T follicular helper cell (primary cell): ENCODE measurements around the gene SFXN5.

Source experiments
- DNase-seq: peaks from one replicate; pipeline ENCODE4 v3.0.0-alpha.2; 2020; ENCODE audit warnings: low read depth

Gene SFXN5

DNA sequence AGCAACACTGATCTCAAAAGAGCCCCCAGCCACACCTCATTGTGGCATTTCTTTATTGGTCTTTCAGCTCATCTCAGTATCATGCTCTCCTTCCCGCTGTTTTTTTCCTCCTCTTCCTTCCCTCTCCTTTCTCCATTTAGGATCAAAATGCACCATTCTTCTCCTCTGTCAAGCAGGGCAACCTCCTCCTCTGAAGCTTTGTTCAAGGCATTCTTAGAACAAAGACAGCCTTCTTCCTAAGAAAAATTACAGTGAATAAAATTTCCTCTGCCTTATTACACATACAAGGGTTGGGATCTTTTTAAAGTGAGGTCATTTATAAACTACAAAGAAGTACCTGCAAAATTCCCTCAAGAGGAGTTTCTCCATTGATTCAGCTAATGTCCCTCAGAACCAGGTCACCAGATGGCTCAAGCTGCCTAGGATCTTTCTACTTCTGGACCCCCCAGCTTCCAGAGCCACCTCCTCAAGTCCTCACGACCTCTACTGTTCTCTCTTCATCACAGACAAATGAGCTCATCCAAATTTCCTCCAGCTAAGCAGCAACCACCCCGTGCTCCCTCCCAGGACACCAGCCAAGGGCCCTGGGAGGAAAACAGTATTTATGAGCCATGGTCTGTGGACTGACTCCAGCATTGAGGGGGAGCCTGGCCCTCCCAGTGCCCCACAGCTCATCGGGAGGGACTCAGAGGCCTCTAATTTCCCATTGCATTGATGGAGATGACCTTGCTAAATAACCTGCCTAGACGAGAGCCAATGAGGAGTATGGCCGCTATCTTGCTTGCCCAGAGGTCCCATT is 18.0 kb downstream of the SFXN5 start:
- DNase-seq, result no peak

DNA sequence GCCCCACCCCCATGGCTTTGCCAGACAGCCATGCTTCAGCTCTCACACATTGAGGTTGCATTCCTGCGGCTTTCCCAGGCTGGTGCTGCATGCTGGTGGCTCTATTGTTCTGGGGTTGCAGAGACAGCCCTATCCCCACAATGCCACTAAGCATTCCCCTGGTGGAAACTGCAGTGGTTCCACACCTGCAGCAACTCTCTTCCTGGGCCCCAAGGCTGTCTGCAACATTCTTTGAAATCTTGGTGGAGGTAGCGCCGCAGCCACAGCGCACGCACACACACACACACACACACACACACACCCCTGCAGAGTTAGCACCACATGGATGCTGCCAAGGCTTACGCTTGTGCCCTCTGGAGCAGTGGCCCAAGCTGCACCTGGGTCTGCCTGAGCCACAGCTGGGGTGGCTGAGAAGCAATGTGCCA is 21.4 kb downstream of the SFXN5 start:
- DNase-seq, result no peak

DNA sequence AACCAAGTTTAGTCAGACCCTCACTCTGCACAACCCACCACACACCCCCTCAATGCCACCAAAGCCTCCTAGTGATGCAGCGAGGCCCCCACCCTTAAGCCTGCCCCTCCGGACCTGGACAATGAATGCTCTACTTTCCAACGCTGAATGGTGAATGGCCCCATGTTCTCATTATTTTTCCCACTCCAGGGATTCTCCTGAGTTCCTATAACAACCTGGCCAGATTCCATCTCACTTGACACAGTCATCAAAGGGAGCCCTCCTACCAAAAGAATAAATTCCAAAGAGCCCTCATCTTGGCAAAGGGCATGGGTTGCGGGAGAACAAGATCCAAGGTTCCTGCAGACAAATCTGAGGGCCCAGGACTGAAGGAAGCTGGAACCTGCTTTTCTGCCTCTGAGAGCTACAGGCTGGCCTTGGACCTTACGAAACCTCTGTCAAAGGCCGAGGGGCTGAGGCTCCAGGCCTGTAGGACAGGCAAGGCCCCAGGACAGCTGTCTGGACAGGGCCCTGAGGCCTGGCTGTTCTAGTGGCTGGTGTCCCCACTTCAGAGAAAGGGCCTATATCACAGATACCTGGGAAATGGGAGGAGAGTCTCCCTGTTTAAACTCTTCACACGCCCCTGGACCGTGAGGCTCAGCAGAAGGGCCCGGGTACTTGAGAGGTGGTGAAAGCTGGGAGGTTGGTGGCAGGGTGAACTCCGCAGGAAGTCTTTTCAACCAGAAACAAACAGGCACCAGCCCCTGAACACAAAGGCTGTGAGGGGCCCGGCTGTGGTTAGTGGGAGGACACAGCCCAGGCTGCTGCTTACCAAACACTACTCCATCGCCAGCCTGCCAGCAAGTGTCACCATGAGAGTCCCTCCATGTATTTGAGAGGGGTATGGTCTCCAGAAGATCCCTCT is 27.3 kb downstream of the SFXN5 start:
- DNase-seq, result no peak

GRCh38 chr2:73043276-73043675 is 28.2 kb downstream of the SFXN5 start:
- no peak for DNase-seq

- no peak for DNase-seq
These were observed 33.4 kb downstream of the SFXN5 start for GRCh38 chr2:73037947-73038585.

- DNase-seq, result no peak
These were observed 34.7 kb downstream of the SFXN5 start for GRCh38 chr2:73036766-73037165.

- DNase-seq, result no peak
These were observed 35.4 kb downstream of the SFXN5 start for GRCh38 chr2:73035899-73036711.

DNA sequence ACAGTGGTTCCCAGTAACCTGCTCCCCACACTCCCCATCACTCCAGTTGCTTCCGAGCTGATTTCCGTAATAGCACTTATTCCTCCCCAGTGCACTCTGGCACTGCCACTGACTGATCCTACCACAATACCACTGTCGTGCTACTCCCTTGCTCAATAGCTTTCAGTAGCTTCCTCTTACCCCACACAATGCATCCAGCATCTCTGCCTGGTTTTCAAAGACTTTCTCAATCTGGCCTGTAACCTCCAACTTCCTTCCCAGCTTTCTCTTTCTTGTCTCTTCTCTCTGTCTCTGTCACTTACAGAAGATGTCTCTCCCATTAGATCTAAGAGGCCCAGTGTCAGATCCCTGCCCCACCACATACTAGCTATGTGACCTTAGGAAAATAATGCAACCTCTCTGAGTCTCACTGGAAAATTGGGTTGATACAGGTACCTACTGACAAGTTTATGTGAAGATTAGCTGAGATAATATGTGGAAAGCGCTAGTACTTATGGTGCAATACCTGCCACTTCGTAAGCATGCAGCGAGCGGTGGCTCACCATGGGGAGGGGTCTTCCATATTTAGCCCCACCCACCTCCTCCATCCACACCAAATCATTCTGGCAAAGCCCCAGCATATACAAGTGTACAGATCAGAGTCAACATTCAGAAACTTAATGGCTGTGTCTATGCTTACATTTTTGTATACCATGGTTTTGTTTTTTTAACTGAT is 36.7 kb downstream of the SFXN5 start:
- no peak for DNase-seq

GRCh38 chr2:73033766-73034381 is 37.6 kb downstream of the SFXN5 start:
- no peak for DNase-seq

- no peak for DNase-seq
These were observed 38.3 kb downstream of the SFXN5 start for GRCh38 chr2:73033142-73033765.

DNA sequence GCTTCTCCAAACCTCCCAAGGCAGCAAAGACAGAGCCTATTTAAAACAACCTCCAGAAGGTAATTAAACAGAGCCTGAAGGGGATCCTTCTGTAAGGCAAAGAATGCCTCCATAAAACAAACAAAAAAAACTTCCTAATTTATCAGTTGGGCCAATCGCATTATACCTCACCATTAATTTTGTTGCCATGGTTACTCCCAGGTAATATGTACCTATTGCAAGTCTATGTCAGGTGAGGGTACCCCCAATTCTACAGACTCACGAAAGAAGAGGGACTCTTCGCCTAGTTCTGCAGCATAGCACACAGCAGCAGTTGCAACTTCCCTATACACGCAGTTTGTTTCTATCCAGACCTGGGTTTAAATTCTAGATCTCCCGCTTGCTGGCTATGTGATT is 38.8 kb downstream of the SFXN5 start:
- DNase-seq, result no peak

DNA sequence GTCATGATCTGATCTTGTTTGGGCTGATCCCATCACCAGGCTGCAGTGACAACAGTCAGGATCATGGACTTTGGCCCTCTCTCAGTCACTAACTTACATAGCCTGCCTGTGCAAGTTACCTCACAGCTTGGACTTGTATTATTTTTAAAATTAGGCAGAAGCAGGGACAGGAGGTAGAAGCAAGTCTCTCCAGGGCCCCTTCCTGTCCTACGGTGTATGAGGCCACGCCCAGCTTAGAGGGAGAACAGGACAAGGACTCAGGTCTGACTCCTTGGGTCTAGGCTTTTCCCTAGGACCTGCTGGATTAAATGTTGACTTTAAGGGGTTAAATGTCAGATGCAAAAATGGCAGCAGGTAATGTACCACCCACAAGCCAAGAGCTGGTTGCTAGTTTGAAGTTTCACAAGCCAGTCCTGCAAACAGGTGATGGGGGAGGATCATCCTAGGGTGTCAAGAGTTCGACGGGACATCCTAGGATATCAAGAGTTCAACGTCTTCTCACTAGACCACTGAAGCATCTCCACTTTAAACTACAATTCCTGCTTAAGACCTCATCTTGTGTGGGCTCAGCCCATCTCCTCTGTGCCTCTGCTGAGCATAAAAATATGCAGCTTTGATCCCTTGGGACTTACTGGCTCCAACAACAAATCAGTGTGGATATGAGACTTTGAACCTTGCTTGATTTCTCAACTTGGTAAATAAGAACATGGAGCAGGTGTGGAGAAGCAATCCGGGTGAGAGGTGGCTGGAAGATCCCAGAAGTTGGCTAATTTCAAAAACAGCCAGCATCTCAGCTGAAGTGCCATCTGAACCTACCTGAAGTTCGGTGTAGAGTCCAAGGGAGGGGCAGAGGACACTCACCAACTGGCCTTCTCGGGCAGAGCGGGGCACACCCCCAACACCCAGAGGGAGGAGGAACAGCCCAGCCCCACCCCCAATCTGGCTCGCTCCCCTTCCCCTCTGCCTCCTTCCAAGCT is 39.5 kb downstream of the SFXN5 start:
- no peak for DNase-seq

GRCh38 chr2:73031095-73031678 is 40.3 kb downstream of the SFXN5 start:
- DNase-seq, result no peak

DNA sequence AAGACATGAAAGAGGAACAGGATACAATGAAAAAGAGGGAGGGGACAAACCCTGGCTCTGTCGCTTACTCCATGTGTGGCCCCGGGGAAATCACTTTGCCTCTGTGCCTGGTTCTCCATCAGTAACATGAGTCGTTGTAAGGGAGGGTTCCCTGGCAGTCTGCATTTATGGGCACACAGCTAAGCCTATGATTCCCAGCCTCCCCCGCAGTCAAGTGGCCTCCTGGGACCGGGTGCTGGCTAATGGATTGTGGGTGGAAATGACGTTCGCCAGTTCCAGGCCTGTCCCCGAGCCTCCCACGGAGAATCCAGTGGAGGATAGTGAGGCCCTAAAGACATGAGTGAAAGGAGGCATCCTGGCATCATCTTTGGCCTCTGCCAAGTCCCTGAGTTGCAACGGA is 42.7 kb downstream of the SFXN5 start:
- DNase-seq, result no peak

DNA sequence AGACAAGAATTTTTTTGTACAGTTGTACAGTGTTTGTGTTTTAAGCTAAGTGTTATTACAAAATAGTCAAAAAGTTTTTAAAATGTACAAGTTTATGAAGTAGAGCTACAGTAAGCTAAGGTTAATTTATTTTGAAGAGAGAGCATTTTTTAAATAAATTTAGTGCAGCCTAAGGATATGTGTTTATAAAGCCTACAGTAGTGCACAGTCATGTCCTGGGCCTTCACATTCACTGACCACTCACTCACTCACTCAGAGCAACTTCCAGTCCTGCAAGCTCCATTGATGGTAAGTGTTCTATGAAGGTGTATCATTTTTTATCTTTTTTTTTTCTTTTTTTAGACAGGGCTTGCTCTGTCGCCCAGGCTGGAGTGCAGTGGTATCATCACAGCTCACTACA is 44.2 kb downstream of the SFXN5 start:
- DNase-seq, result no peak

GRCh38 chr2:73023497-73023896 is 48.0 kb downstream of the SFXN5 start:
- DNase-seq, result no peak

DNA sequence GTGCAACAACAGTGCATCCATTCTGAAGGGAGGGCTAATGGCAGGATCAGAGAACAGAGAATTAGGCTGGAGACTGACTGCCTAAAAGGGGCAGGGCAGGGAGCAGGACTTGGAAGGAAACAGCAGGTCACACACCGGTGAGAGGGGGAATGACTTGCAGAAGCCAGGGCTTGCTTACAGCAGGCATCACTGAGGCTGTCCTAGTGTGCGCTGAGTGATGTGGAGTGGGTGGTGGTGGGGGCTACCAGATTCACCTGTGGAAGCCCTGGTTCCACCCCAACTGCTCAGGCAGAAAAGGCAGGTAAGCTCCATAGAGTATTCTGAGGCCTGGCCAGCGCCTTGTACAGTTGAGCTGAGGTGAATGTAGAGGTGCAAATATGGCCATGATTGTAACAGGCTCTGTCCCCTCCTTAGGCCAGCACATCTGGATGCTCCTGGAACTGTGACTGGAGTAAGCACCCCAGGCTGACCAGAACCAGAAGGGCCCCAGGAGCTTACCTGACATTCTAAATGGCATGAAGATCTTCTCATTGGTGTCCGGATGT is 49.4 kb downstream of the SFXN5 start:
- DNase-seq, result no peak

DNA sequence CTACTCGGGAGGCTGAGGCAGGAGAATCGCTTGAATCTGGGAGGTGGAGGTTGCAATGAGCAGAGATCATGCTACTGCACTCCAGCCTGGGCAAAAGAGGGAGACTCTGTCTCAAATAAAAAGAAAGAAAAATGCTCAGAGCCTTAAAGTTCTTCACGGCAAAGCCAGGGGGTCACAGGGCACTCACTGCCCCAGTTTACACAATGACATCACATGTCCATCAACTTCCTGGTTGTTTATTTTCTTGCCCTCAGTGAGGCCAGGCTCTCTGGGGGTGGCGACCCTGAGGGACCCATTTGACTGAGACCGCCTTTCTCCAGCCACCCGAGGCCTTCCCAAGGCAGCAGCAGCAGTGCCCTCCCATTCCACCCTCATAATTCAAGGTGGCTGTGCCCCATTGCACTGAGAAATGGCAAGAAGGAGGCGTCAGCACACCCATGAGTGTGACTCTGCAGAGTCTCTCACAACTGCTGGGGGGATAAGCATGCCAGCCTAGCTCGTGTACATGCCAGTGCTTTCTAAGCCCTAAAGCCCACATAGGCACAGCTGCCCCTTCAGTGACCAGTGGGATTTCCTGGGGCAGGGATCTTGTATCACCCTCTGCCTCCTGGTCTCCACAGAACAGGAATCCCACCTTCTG is 50.0 kb downstream of the SFXN5 start:
- DNase-seq, result no peak
